Measurements from ENCODE around the gene HYAL4.

DNA sequence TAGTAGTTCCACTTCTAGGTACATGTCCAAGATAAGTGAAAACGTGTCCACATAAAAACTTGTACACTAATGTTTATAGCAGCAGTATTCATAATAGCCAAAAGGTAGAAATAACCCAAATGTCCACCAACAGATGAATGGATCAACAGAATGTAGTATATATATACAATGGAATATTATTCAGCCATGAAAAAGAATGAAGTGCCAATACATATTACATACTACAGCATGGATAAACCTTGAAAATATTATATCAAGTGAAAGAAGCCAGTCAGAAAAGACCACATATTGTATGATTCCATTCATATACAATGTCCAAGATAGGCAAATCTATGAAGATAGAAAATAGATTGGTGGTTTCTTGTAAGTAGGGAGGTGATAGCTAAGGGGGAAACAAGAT lies 48.4 kb upstream of the HYAL4 start:
- TF ChIP-seq ELF4 (IDR thresholded peaks at IDR 0.05) (no peak), FOXA1 (IDR thresholded peaks at IDR 0.05) (no peak), NFRKB (IDR thresholded peaks at IDR 0.05) (no peak), ZNF384 (IDR thresholded peaks at IDR 0.05) (no peak), SUZ12 (IDR thresholded peaks at IDR 0.05) (no peak), HDGF (IDR thresholded peaks at IDR 0.05; ENCODE audit: borderline replicate concordance) (no peak), BHLHE40 (IDR thresholded peaks at IDR 0.05; ENCODE audit: borderline replicate concordance) (no peak), FOXK2 (IDR thresholded peaks at IDR 0.05) (no peak)

Measured in HEK293T (cell line).